ENCODE data around the gene AHSG.
"Not testable (repeated sequence)": the region's sequence is repeated elsewhere in the genome, so short reads cannot be mapped to it uniquely, and the experiment has no call there.

The AHSG gene

GRCh38 chr3:186612721-186613636, at the start of gene AHSG:
AHSG (plus strand) TSS chr3:186613060; CDS start chr3:186613142, 82 bp downstream.
- Mint-ChIP-seq H3K36me3 (ENCODE audit: low read depth) (no peaks in the 10 kb centered on the region), H3K4me3 (no peak within 1 kb of the TSS), H3K4me1 (ENCODE audit: low read depth) (peaks cover 14% of the 10 kb centered on the region), H3K27ac (no peak within 1 kb of the TSS), H3K27me3 (peaks cover 40% of the 10 kb centered on the region), H3K9me3 (no peaks in the 10 kb centered on the region)
- intact Hi-C loops (cut with micrococcal nuclease), result loop anchor here (5.0 to 10.0 kb wide), 2 partner anchors 552 to 631 kb away; no protein-coding TSS in a partner anchor

- Mint-ChIP-seq H3K4me1 (ENCODE audit: low read depth) (peaks cover 45% of the 10 kb centered on the region), H3K4me3 (no peak overlapping the region), H3K9me3 (no peaks in the 10 kb centered on the region), H3K36me3 (ENCODE audit: low read depth) (peaks cover 45% of the 10 kb centered on the region), H3K27me3 (no peaks in the 10 kb centered on the region), H3K27ac (no peak overlapping the region)
- intact Hi-C loops (cut with micrococcal nuclease), result no loop called here
These were observed 48.3 kb upstream of the AHSG start for GRCh38 chr3:186564586-186564985.

DNA sequence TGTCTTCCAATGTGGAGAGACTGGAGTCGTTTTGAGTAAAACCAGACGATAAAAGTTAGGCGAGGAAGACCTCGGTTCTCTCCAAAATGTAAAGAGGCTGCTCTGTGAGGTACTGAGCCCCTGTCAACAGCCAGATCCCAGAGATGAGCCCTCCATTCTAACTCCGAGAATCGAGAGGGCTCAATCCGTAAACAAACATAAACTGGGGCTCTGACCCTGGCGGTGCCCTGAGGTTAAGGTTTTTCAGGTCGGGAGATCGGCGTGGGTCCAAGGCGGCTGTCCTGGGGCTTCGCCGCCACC, 46.1 kb upstream of the AHSG start:
- H3K9me3 Mint-ChIP-seq, result no peaks in the 10 kb centered on the region
- H3K36me3 Mint-ChIP-seq (ENCODE audit: low read depth), result peaks cover 44% of the 10 kb centered on the region
- peaks cover 53% of the 10 kb centered on the region for H3K4me1 Mint-ChIP-seq (ENCODE audit: low read depth)
- H3K4me3 Mint-ChIP-seq, result peak overlapping the region; percentile 87
- peak overlapping the region; percentile 89 for H3K27ac Mint-ChIP-seq
- intact Hi-C loops (cut with micrococcal nuclease), result no loop called here
- H3K27me3 Mint-ChIP-seq, result no peaks in the 10 kb centered on the region

- Mint-ChIP-seq H3K4me1 (ENCODE audit: low read depth) (peaks cover 53% of the 10 kb centered on the region), H3K4me3 (peak within 1 kb of the TSS; percentile 87), H3K9me3 (no peaks in the 10 kb centered on the region), H3K27ac (peak within 1 kb of the TSS; percentile 89), H3K36me3 (ENCODE audit: low read depth) (peaks cover 42% of the 10 kb centered on the region), H3K27me3 (no peaks in the 10 kb centered on the region)
- intact Hi-C loops (cut with micrococcal nuclease), result no loop called here
These were observed 45.6 kb upstream of the AHSG start, which contains the start of gene TBCCD1 for GRCh38 chr3:186567072-186567921. TBCCD1 (minus strand) TSS chr3:186567339; CDS start chr3:186564329, 3,010 bp downstream.

- Mint-ChIP-seq H3K4me1 (ENCODE audit: low read depth) (peaks cover 50% of the 10 kb centered on the region), H3K36me3 (ENCODE audit: low read depth) (peaks cover 45% of the 10 kb centered on the region), H3K27ac (peak overlapping the region; percentile 96), H3K4me3 (peak overlapping the region; percentile 86)
- intact Hi-C loops (cut with micrococcal nuclease); H3K9me3 Mint-ChIP-seq; H3K27me3 Mint-ChIP-seq: not testable (repeated sequence)
These were observed 43.5 kb upstream of the AHSG start for GRCh38 chr3:186569361-186569760.

DNA sequence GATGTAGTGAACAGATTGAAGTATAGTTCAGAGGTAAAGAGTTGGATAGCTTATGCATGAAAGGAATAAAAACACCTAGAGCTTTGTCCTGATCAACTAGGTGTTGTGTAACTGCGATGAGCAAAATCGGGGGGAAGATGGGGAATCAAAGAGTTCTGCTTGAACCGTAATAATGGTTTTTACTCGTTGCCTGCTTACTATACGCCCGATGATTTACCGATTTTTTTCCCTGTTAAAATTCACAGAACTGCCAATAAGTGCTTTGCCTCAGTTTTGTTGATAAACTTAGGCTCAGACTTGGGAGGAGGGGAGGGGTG, 43.1 kb upstream of the AHSG start:
- H3K36me3 Mint-ChIP-seq (ENCODE audit: low read depth), result peaks cover 49% of the 10 kb centered on the region
- peak overlapping the region; percentile 86 for H3K4me3 Mint-ChIP-seq
- H3K4me1 Mint-ChIP-seq (ENCODE audit: low read depth), result peaks cover 53% of the 10 kb centered on the region
- no peaks in the 10 kb centered on the region for H3K27me3 Mint-ChIP-seq
- H3K27ac Mint-ChIP-seq, result peak overlapping the region; percentile 96
- intact Hi-C loops (cut with micrococcal nuclease), result loop anchor here (5.0 to 10.0 kb wide), 2 partner anchors 213 to 475 kb away; partner anchors contain the start of gene EIF4A2
- H3K9me3 Mint-ChIP-seq, result no peaks in the 10 kb centered on the region

- Mint-ChIP-seq H3K9me3 (no peaks in the 10 kb centered on the region), H3K27ac (peak within 1 kb of the TSS; percentile 96), H3K4me1 (ENCODE audit: low read depth) (peaks cover 53% of the 10 kb centered on the region), H3K36me3 (ENCODE audit: low read depth) (peaks cover 55% of the 10 kb centered on the region), H3K4me3 (peak within 1 kb of the TSS; percentile 86), H3K27me3 (no peaks in the 10 kb centered on the region)
- intact Hi-C loops (cut with micrococcal nuclease), result loop anchor here (5.0 to 10.0 kb wide), 2 partner anchors 212 to 476 kb away; partner anchors contain the start of gene EIF4A2
These were observed 42.5 kb upstream of the AHSG start, which contains the start of gene DNAJB11 for GRCh38 chr3:186570096-186570940. DNAJB11 (plus strand) TSS chr3:186570720; CDS start chr3:186570898, 178 bp downstream.

DNA sequence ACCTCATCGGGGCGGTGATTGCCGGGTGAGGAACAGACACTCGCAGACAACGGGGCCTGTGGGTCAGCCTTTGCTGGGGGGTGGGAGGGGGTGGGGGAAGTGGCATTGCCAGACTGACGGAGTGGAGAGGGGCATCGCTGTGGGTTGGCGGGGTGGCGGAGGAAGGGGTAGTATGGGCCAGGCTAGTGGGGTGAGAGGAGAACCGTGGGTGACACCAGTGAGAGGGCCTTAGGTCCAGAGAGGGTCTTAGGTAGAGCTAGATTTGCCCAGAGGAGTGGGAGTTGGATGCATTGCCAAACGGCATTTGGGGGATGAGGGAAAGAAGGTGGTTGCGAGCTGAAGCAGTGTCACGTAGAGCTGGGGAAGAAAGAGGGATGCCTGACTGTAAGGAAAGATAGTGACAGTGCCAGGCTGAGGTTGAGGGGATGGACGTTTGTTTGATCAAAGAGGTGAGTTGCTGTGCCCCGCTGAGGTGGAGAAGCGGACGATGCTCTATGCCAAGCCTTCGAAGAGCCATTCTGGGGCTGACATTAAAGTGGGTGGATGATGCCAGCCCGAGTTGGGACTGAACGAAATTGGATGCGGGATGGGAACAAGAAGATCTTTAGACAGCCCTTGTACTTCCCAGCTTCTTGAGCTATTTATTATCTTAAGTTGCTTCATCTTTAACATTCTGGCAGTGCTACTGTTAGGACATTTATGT, 41.8 kb upstream of the AHSG start:
- peaks cover 63% of the 10 kb centered on the region for H3K36me3 Mint-ChIP-seq (ENCODE audit: low read depth)
- H3K4me3 Mint-ChIP-seq, result peak overlapping the region; percentile 86
- H3K27ac Mint-ChIP-seq, result peak overlapping the region; percentile 96
- no peaks in the 10 kb centered on the region for H3K27me3 Mint-ChIP-seq
- peaks cover 51% of the 10 kb centered on the region for H3K4me1 Mint-ChIP-seq (ENCODE audit: low read depth)
- no peaks in the 10 kb centered on the region for H3K9me3 Mint-ChIP-seq
- intact Hi-C loops (cut with micrococcal nuclease), result loop anchor here (5.0 to 10.0 kb wide), 2 partner anchors 211 to 476 kb away; partner anchors contain the start of gene EIF4A2

- H3K27me3 Mint-ChIP-seq, result no peaks in the 10 kb centered on the region
- peaks cover 45% of the 10 kb centered on the region for H3K4me1 Mint-ChIP-seq (ENCODE audit: low read depth)
- peak overlapping the region; percentile 96 for H3K27ac Mint-ChIP-seq
- H3K9me3 Mint-ChIP-seq, result no peaks in the 10 kb centered on the region
- intact Hi-C loops (cut with micrococcal nuclease), result loop anchor here (5.0 to 10.0 kb wide), 2 partner anchors 211 to 477 kb away; partner anchors contain the start of gene EIF4A2
- peak overlapping the region; percentile 86 for H3K4me3 Mint-ChIP-seq
- peaks cover 65% of the 10 kb centered on the region for H3K36me3 Mint-ChIP-seq (ENCODE audit: low read depth)
These were observed 41.2 kb upstream of the AHSG start for GRCh38 chr3:186571644-186572013.

DNA sequence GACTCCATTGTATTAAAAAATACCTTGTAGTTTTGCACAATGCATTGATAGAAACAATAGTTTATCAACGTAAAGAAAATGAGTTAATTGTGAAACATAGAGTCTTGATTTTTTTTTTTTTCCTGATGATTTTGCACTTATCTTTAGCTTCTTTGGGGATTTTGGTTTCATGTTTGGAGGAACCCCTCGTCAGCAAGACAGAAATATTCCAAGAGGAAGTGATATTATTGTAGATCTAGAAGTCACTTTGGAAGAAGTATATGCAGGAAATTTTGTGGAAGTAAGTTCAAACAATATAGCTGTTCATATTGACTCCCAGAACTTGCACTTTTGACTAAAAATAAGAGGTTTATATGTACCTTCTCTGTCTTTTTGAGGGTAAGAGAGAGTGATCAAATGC, 35.3 kb upstream of the AHSG start:
- H3K27me3 Mint-ChIP-seq, result no peaks in the 10 kb centered on the region
- no peak overlapping the region for H3K4me3 Mint-ChIP-seq
- H3K27ac Mint-ChIP-seq, result no peak overlapping the region
- H3K36me3 Mint-ChIP-seq (ENCODE audit: low read depth), result peaks cover 84% of the 10 kb centered on the region
- no peaks in the 10 kb centered on the region for H3K9me3 Mint-ChIP-seq
- peaks cover 19% of the 10 kb centered on the region for H3K4me1 Mint-ChIP-seq (ENCODE audit: low read depth)
- intact Hi-C loops (cut with micrococcal nuclease), result loop anchor here (10.0 kb wide), 1 partner anchor 483 kb away; no protein-coding TSS in a partner anchor

- Mint-ChIP-seq H3K4me1 (ENCODE audit: low read depth) (peaks cover 12% of the 10 kb centered on the region), H3K9me3 (no peaks in the 10 kb centered on the region), H3K4me3 (no peak overlapping the region), H3K27me3 (no peaks in the 10 kb centered on the region), H3K27ac (no peak overlapping the region), H3K36me3 (ENCODE audit: low read depth) (peaks cover 87% of the 10 kb centered on the region)
- intact Hi-C loops (cut with micrococcal nuclease), result no loop called here
These were observed 32.1 kb upstream of the AHSG start for GRCh38 chr3:186580785-186581184.

- no peaks in the 10 kb centered on the region for H3K9me3 Mint-ChIP-seq
- H3K36me3 Mint-ChIP-seq (ENCODE audit: low read depth), result peaks cover 86% of the 10 kb centered on the region
- no peak overlapping the region for H3K4me3 Mint-ChIP-seq
- no peaks in the 10 kb centered on the region for H3K27me3 Mint-ChIP-seq
- H3K27ac Mint-ChIP-seq, result no peak overlapping the region
- H3K4me1 Mint-ChIP-seq (ENCODE audit: low read depth), result peaks cover 10% of the 10 kb centered on the region
- intact Hi-C loops (cut with micrococcal nuclease), result no loop called here
These were observed 30.3 kb upstream of the AHSG start for GRCh38 chr3:186582541-186582940.

DNA sequence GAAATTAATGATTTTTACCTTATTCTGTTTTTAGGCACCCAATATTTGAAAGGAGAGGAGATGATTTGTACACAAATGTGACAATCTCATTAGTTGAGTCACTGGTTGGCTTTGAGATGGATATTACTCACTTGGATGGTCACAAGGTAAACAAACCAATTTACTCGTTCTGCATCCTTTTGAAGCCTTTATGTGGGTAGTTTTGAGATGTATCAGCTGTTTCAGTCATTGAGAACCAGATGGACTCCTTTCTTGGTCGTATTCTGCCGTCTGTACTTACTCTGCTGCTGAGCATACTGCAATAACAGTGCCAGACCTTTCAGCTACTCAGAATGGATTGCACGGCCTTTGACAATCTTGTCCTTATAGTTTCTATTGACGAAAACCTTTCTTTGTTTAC, 29.0 kb upstream of the AHSG start:
- Mint-ChIP-seq H3K4me1 (ENCODE audit: low read depth) (no peaks in the 10 kb centered on the region), H3K4me3 (no peak overlapping the region), H3K27ac (no peak overlapping the region), H3K36me3 (ENCODE audit: low read depth) (peaks cover 78% of the 10 kb centered on the region), H3K9me3 (no peaks in the 10 kb centered on the region), H3K27me3 (no peaks in the 10 kb centered on the region)
- intact Hi-C loops (cut with micrococcal nuclease), result no loop called here
